HEK293 (cell line): Measurements from ENCODE around the gene ABAT.

Source experiments
- CTCF ChIA-PET: fragments of 350-600 bp; formaldehyde crosslinking; extraction: SDS; loops from one replicate; lab custom pipeline; 2021; ENCODE audit warnings: antibody characterized with exemption; lab: Yijun Ruan, JAX
- POLR2A ChIA-PET: fragments of 300-600 bp; formaldehyde crosslinking; extraction: SDS; loops from one replicate; lab custom pipeline; 2020; ENCODE audit warnings: antibody characterized with exemption, inconsistent platforms; lab: Yijun Ruan, JAX
- H3K27ac ChIP-seq: fragments of 200-500 bp; sonication (Bioruptor generic); 2 replicates; pipeline ENCODE4 v1.5.1; 2014; ENCODE audit warnings: low read depth, low read length, control low read depth, inconsistent platforms; ENCODE audit errors: extremely low read depth
- H3K36me3 ChIP-seq, 2 experiments: fragments of 200-500 bp in 1 of 2; sonication (Bioruptor generic) in 1 of 2; 1 replicate in 1 of 2; 2 replicates in 1 of 2; pipeline ENCODE4 v1.5.1; 2014 to 2017; ENCODE audit warnings: inconsistent platforms in 2 of 2, low read length in 2 of 2; ENCODE audit not compliant: control insufficient read depth in 2 of 2, insufficient read depth in 1 of 2
- H3K4me1 ChIP-seq: fragments of 200-500 bp; sonication (Bioruptor generic); 2 replicates; pipeline ENCODE4 v1.5.1; 2014; ENCODE audit warnings: mild to moderate bottlenecking, low read length, inconsistent platforms; ENCODE audit not compliant: control insufficient read depth, insufficient read depth
- H3K4me3 ChIP-seq: 2 replicates; pipeline ENCODE4 v1.5.1; 2011; ENCODE audit warnings: low read depth, mild to moderate bottlenecking, control low read depth, low read length, moderate library complexity
- H3K9me3 ChIP-seq: fragments of 200-500 bp; sonication (Bioruptor generic); 2 replicates; pipeline ENCODE4 v1.5.1; 2014; ENCODE audit warnings: low read depth, low read length, inconsistent platforms; ENCODE audit not compliant: control insufficient read depth, insufficient read depth
- BCL11A ChIP-seq: fragments of 450-650 bp; formaldehyde crosslinking; IDR thresholded peaks from 2 replicates; pipeline ENCODE4 v1.5.1; 2016; ENCODE audit warnings: low read depth, missing biosample characterization, missing genetic modification characterization
- EGR2 ChIP-seq: fragments of 450-650 bp; formaldehyde crosslinking; IDR thresholded peaks from 2 replicates; pipeline ENCODE4 v1.5.1; 2016; ENCODE audit warnings: low read depth, missing biosample characterization, missing genetic modification characterization
- HIC1 ChIP-seq: fragments of 450-650 bp; formaldehyde crosslinking; IDR thresholded peaks from 2 replicates; pipeline ENCODE4 v1.5.1; 2016; ENCODE audit warnings: missing biosample characterization, missing genetic modification characterization
- HOXD13 ChIP-seq: sonication (generic); formaldehyde crosslinking; IDR thresholded peaks from 2 replicates; pipeline ENCODE4 v1.8.0; 2022; ENCODE audit warnings: missing genetic modification reagents, borderline replicate concordance
- KLF8 ChIP-seq: fragments of 450-650 bp; formaldehyde crosslinking; IDR thresholded peaks from 2 replicates; pipeline ENCODE4 v1.5.1; 2016; ENCODE audit warnings: missing biosample characterization, missing genetic modification characterization
- RBAK ChIP-seq: fragments of 450-650 bp; formaldehyde crosslinking; IDR thresholded peaks from 2 replicates; pipeline ENCODE4 v1.5.1; 2016; ENCODE audit warnings: missing biosample characterization, missing genetic modification characterization
- SETDB1 ChIP-seq: IDR thresholded peaks from one replicate; pipeline ENCODE4 v1.6.1; 2017; ENCODE audit warnings: mild to moderate bottlenecking, low read length, moderate library complexity, mixed read lengths; ENCODE audit not compliant: insufficient read length
- TRIM28 ChIP-seq: IDR thresholded peaks from 2 replicates; pipeline ENCODE4 v1.6.1; 2011; ENCODE audit warnings: low read length, control low read depth, borderline replicate concordance
- ZBTB48 ChIP-seq: fragments of 450-650 bp; formaldehyde crosslinking; IDR thresholded peaks from 2 replicates; pipeline ENCODE4 v1.5.1; 2016; ENCODE audit warnings: missing biosample characterization, missing genetic modification characterization
- ZBTB49 ChIP-seq: fragments of 450-650 bp; formaldehyde crosslinking; IDR thresholded peaks from 2 replicates; pipeline ENCODE4 v1.5.1; 2016; ENCODE audit warnings: missing biosample characterization, missing genetic modification characterization, low read depth
- ZFHX2 ChIP-seq: fragments of 450-650 bp; formaldehyde crosslinking; conservative IDR thresholded peaks from 2 replicates; pipeline ENCODE4 v1.5.1; 2016; ENCODE audit warnings: missing biosample characterization, missing genetic modification characterization
- ZFP3 ChIP-seq: fragments of 450-650 bp; formaldehyde crosslinking; IDR thresholded peaks from 2 replicates; pipeline ENCODE4 v1.5.1; 2016; ENCODE audit warnings: low read depth, missing biosample characterization, missing genetic modification characterization
- ZFP69B ChIP-seq: fragments of 450-650 bp; formaldehyde crosslinking; IDR thresholded peaks from 2 replicates; pipeline ENCODE4 v1.5.1; 2016; ENCODE audit warnings: missing biosample characterization, missing genetic modification characterization
- ZNF112 ChIP-seq: fragments of 450-650 bp; formaldehyde crosslinking; IDR thresholded peaks from 2 replicates; pipeline ENCODE4 v1.5.0; 2017; ENCODE audit warnings: missing biosample characterization, missing genetic modification characterization
- ZNF133 ChIP-seq: fragments of 450-650 bp; formaldehyde crosslinking; IDR thresholded peaks from 2 replicates; pipeline ENCODE4 v1.5.1; 2016; ENCODE audit warnings: missing biosample characterization, missing genetic modification characterization
- ZNF19 ChIP-seq: fragments of 450-650 bp; formaldehyde crosslinking; IDR thresholded peaks from 2 replicates; pipeline ENCODE4; 2016; ENCODE audit warnings: missing biosample characterization, missing genetic modification characterization, low read depth
- ZNF510 ChIP-seq: fragments of 450-650 bp; formaldehyde crosslinking; IDR thresholded peaks from 2 replicates; pipeline ENCODE4 v1.5.1; 2018; ENCODE audit warnings: mild to moderate bottlenecking, missing genetic modification characterization, missing biosample characterization; ENCODE audit not compliant: insufficient replicate concordance
- ZNF670 ChIP-seq: fragments of 450-650 bp; formaldehyde crosslinking; IDR thresholded peaks from 2 replicates; pipeline ENCODE4 v1.5.1; 2016; ENCODE audit warnings: missing biosample characterization, missing genetic modification characterization, low read depth
- ZNF707 ChIP-seq: fragments of 450-650 bp; formaldehyde crosslinking; IDR thresholded peaks from 2 replicates; pipeline ENCODE4 v1.5.1; 2016; ENCODE audit warnings: missing biosample characterization, missing genetic modification characterization
- ZNF768 ChIP-seq: fragments of 450-650 bp; formaldehyde crosslinking; IDR thresholded peaks from 2 replicates; pipeline ENCODE4 v1.5.1; 2018; ENCODE audit warnings: missing biosample characterization, mild to moderate bottlenecking, missing genetic modification characterization
- ZNF837 ChIP-seq: fragments of 450-650 bp; formaldehyde crosslinking; IDR thresholded peaks from 2 replicates; pipeline ENCODE4 v1.5.1; 2016; ENCODE audit warnings: missing biosample characterization, missing genetic modification characterization
- ZSCAN16 ChIP-seq: fragments of 450-650 bp; formaldehyde crosslinking; IDR thresholded peaks from 2 replicates; pipeline ENCODE4 v1.5.1; 2016; ENCODE audit warnings: missing biosample characterization, missing genetic modification characterization
- ZXDB ChIP-seq: fragments of 450-650 bp; formaldehyde crosslinking; IDR thresholded peaks from 2 replicates; pipeline ENCODE4 v1.5.1; 2016; ENCODE audit warnings: missing biosample characterization, missing genetic modification characterization
- TF ChIP-seq, protein P1 (sequence below): fragments of 450-650 bp; formaldehyde crosslinking; IDR thresholded peaks from 2 replicates; pipeline ENCODE4 v1.5.1; 2016; ENCODE audit warnings: missing biosample characterization, missing genetic modification characterization
- TF ChIP-seq, protein P2 (sequence below): fragments of 450-650 bp; formaldehyde crosslinking; optimal IDR thresholded peaks from 2 replicates; pipeline ENCODE3; 2016; ENCODE audit warnings: missing biosample characterization, mild to moderate bottlenecking, missing genetic modification characterization

ABAT gene

GRCh38 chr16:8804313-8804712 is 129.9 kb downstream of the ABAT start:
- no peaks in the 10 kb centered on the region for H3K9me3 ChIP-seq
- POLR2A ChIA-PET: no interaction called here
- CTCF ChIA-PET: no interaction called here
- no peaks in the 10 kb centered on the region for H3K4me1 ChIP-seq
- H3K36me3 ChIP-seq: peaks cover 30 to 85% of the 10 kb centered on the region in 2 experiments
- no peak overlapping the region for H3K27ac ChIP-seq
- H3K4me3 ChIP-seq: no peak overlapping the region
- TF ChIP-seq ZNF133 (tag by site-specific recombination) (no peak), ZNF112 (tag by site-specific recombination) (no peak), BCL11A (tag by site-specific recombination) (no peak), TRIM28 (no peak), RBAK (tag by site-specific recombination) (no peak), KLF8 (tag by site-specific recombination) (no peak), SETDB1 (no peak), ZNF707 (tag by site-specific recombination) (no peak), ZNF670 (no peak), ZFP69B (tag by site-specific recombination) (no peak), HIC1 (no peak)
- TF ChIP-seq, protein P1, sequence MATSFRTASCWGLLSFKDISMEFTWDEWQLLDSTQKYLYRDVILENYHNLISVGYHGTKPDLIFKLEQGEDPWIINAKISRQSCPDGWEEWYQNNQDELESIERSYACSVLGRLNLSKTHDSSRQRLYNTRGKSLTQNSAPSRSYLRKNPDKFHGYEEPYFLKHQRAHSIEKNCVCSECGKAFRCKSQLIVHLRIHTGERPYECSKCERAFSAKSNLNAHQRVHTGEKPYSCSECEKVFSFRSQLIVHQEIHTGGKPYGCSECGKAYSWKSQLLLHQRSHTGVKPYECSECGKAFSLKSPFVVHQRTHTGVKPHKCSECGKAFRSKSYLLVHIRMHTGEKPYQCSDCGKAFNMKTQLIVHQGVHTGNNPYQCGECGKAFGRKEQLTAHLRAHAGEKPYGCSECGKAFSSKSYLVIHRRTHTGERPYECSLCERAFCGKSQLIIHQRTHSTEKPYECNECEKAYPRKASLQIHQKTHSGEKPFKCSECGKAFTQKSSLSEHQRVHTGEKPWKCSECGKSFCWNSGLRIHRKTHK (tag by site-specific recombination): no peak

DNA sequence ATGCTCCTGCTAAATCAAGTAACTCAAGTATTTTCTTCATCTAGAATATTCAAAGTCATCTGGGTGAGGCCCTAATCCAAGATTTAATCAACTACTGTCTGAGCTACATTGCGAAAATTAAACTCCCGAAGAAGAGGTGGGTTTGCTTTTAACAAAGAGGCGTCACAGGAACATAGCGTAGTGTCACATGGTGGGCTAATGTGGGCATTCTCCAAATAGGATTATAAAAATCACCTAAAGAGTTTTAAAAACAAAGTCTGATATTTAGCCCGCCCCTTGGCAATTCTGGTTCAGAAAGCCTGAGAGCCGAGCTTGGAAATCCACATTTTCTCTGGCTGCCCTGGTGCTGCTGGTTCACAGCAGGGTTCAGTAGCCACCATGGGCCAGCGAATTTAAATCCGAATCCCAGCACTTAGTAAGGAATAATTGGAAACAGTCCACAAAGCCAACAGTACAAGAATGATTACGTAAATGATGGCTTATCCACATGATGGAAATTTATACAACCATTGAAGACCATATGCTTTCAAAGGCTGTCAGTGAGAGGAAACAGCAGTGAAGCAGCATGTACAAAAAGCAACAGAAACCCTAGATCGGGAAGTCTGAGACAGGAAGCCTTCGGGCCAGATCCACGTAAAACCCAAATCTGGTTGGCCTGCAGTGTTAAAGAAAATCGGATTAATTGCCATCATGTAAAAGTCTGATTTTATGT is 132.0 kb downstream of the ABAT start:
- ChIA-PET POLR2A (no interaction called here), CTCF (no interaction called here)
- H3K36me3 ChIP-seq: peaks cover 39 to 92% of the 10 kb centered on the region in 2 experiments
- TF ChIP-seq SETDB1 (no peak), ZNF670 (no peak), ZNF510 (no peak), ZFP3 (no peak), EGR2 (no peak), HOXD13 (no peak), ZNF707 (tag by site-specific recombination) (no peak), ZNF768 (tag by site-specific recombination) (no peak)
- no peaks in the 10 kb centered on the region for H3K9me3 ChIP-seq
- H3K4me1 ChIP-seq: no peaks in the 10 kb centered on the region
- H3K27ac ChIP-seq: no peak overlapping the region
- H3K4me3 ChIP-seq: no peak overlapping the region

GRCh38 chr16:8807189-8807588 is 132.8 kb downstream of the ABAT start:
- Histone ChIP-seq H3K27ac (no peak overlapping the region), H3K4me3 (no peak overlapping the region), H3K4me1 (no peaks in the 10 kb centered on the region), H3K9me3 (no peaks in the 10 kb centered on the region), H3K36me3 (peaks cover 39 to 93% of the 10 kb centered on the region in 2 experiments)
- ChIA-PET CTCF (no interaction called here), POLR2A (no interaction called here)
- TF ChIP-seq ZSCAN16: no peak
- TF ChIP-seq ZNF19 (tag by site-specific recombination): no peak
- TF ChIP-seq, protein P2, sequence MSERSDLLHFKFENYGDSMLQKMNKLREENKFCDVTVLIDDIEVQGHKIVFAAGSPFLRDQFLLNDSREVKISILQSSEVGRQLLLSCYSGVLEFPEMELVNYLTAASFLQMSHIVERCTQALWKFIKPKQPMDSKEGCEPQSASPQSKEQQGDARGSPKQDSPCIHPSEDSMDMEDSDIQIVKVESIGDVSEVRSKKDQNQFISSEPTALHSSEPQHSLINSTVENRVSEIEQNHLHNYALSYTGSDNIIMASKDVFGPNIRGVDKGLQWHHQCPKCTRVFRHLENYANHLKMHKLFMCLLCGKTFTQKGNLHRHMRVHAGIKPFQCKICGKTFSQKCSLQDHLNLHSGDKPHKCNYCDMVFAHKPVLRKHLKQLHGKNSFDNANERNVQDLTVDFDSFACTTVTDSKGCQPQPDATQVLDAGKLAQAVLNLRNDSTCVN (tag by site-specific recombination): no peak
- TF ChIP-seq ZBTB49: no peak
- TF ChIP-seq ZNF837: no peak
- no peak for TF ChIP-seq ZFHX2 (tag by site-specific recombination)
- no peak for TF ChIP-seq ZBTB48 (tag by site-specific recombination)
- TF ChIP-seq ZXDB (tag by site-specific recombination): no peak
